Esophagus squamous epithelium (tissue), 4 donors: ENCODE results near the gene DYNC1LI1.

ENCODE experiments used
- CTCF ChIP-seq, 6 experiments: fragments of 450-650 bp in 4 of 6; fragments of 200-600 bp in 2 of 6; sonication (generic) in 2 of 6; IDR thresholded peaks; one replicate each; pipeline ENCODE4 v1.5.1; 2016 to 2019; ENCODE audit warnings: antibody characterized with exemption in 6 of 6, mild to moderate bottlenecking in 4 of 6, moderate library complexity in 4 of 6
- POLR2A ChIP-seq, 4 donors: fragments of 450-650 bp; IDR thresholded peaks; one replicate each; pipeline ENCODE4 v1.6.1; 2017; ENCODE audit warnings: antibody characterized with exemption in 4 of 4, mild to moderate bottlenecking in 4 of 4, moderate library complexity in 3 of 4

DNA sequence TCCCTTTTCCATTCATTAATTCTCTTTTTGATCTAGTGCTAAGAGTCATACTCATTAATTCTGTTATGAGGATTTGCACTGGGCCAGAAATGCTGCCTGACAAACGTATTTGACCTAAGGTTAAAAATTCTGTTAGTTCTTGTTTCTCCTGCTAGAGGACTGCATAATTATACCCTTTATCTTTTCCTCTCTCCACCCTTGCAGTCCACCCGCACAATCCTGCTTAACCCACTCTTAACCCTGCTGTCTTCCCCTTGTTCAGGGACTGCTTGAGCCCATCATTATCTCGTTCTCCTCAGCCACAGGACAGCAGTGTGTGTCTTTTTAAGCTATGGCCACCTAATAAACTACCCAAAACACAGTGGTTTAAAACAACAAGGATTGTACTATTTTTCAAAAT lies 31.1 kb upstream of the DYNC1LI1 start:
- TF ChIP-seq CTCF (IDR thresholded peaks at IDR 0.05) (no peak), POLR2A (IDR thresholded peaks at IDR 0.05) (no peak)
